GM21723 (cell line): ENCODE results near the gene FBRS.
"Not testable (repeated sequence)": the region's sequence is repeated elsewhere in the genome, so short reads cannot be mapped to it uniquely, and the experiment has no call there.

ENCODE experiments used
- ATAC-seq: cut with Tn5 transposase; IDR thresholded peaks from one replicate; pipeline ENCODE4 v1.9.1; 2021; ENCODE audit warnings: mild to moderate bottlenecking, moderate library complexity; ENCODE audit not compliant: unreplicated experiment

The FBRS gene

DNA sequence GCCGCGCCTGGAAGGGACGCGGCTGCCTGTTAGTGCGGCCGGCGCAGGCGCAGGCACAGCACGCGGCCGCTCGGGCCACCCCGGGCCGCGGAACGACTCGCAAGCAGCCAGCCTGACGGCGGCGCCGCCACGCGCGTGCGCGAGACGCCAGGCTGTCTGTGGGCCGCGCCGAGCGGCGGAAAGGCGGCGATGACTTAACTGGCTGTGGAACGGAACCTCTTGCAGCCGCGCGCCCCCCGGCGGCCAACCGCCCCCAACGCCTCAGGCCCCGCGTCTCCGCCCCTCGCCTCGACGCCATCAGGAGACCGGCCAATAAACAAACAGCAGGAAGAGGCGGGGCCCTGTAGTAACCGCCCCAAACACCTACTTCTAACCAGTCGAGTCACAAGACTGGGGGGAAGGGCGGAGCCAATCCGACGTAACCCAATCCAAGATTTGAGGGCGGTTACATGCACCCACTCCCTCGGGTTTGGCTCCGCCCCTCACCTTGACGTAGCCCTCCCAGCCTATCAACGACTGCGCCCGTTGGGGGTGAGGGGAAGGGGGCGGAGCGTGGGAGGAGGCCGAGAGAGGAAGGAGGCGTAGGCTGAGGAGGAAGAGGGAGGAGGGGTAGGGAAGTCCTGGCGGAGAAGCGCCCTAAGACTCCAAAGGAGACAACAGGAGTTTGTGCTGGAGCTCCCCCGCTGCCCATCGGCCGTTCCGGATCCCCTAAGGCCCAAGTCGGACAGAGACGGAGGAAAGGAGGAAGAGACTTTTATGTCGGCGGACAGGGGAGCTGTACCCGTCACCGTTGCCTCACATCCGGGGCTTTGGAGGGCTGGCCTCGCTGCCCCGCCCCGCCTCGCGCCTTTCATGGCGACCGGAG is at the start of gene FBRS:
Gene FBRS (plus strand): TSS at position 566 of the 865 bp plus-strand sequence. CDS start 1,088 bp downstream, outside the sequence.
- ATAC-seq, result peak; percentile 67

DNA sequence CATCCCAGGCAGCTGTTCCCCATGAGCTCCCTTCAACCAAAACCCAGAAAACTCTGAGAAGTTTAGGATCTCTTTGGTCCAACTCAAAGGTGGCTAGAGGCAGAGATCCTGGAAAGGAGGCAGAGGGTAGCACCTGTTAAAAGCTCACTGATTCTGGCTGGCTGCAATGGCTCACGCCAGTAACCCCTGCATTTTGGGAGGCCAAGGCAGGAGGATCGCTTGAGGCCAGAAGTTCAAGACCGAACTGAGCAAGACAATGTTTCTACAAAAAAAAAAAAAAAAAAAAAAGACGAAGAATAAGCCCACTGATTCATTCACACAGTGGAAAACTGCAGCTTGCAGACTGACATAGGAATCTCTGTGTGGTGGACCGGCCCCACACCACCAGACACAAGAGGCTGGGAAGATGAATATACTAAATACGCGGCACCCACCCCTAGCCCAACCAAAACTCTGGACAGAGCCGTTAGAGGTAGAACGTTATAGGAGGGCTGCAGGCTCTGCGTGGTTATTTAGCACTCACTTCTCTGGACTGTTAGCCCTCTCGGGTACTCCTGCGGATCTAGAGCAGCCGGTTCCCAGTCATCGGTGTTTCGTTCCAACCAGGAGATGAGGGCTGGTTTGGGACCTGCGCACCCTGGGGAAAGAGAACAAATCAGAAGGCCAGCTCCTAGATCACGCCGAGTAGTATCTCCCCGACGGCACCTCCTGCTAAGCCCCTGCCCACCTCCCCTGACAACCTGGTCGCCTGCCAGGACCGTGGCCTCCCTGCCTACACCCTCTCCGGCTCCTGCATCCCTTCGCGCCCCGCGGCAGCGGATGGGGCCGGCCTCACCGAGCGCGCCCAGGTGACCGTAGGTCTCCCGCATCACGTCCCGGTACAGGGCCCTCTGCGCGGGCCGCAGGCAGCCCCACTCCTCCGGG is 49.0 kb upstream of the FBRS start:
- ATAC-seq, result peak; percentile 41

DNA sequence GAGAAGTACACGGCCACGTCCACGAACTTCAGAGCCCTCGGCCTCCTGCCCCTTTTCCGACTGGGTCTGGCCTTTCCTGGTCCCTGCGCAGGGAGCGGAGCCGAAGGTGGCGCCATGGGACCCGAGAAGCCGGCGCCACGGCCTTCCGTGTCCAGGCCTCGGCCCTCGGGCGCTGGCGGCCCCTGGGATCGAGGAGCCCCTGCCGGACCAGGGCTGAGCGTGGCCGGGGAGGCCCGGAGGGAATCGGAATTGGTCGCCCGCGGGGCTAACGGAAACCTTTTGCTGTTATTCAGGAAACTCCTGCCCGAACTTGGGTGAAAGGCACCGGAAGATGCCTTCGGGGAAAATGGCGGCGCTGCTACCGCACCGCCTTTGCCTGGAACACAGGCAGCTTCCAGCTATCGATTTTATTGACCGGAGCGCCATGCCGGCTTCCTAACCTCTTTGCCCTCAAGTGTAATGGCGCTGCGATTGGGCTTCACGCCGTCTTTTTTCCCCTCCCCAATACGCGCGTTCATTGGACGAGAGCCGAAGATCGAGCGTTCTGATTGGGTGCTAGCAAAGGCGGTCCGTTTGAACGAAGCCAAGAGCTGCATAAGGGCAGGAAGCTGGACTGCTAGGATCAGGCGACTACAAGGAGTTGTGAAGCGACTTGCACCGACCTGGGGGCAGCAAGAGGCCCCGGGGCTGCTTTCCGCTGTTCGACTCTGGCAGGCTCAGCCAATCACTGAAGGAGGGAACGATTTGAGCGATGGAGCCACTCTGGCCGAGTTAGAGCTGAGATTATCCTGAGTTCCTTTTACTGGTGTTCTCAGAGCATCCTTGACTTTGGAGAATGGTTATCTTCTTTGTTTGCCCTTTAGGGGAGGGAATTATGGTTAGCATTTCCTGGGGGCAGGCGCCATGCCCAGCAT is 48.0 kb upstream of the FBRS start, which contains the start of gene ZNF689:
Gene ZNF689 (minus strand): TSS at position 464 of the 914 bp plus-strand sequence. CDS start 348 bp downstream, at position 116.
- ATAC-seq, result peak; percentile 84

DNA sequence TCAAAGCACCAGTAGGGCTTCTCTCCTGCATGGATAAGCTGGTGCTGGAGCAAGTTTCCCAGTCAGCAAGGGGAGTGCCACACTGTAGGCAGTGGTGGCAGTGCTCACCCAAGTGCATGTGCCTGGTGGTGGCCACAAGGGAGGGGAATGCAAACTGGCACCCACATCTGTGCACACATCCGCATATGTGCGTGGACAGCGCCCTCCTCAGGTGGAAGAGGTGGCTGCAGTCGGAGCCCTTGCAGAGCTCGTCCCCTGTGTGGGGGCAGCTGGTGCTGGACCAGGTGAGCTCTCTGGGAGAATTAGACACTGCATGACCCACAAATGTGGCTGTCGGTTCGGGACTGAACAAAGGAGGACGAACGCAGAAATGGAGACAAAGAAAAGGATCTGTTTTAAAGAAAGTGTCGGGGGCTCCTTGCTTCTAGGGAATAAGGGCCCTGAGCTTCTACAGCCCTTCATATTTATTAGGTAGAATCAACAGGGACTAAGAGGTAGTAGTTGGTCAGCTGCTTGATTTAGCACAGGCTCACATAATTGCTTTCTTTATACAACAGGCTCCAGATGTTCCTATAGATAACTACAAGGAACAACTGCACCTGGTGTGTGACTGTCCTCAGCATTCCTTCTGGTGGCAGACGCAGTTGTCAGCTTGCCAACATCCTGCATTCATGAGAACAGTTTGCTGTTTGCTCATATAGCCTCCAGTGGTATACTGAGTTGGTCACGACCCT is 42.7 kb upstream of the FBRS start:
- peak; percentile 62 for ATAC-seq

DNA sequence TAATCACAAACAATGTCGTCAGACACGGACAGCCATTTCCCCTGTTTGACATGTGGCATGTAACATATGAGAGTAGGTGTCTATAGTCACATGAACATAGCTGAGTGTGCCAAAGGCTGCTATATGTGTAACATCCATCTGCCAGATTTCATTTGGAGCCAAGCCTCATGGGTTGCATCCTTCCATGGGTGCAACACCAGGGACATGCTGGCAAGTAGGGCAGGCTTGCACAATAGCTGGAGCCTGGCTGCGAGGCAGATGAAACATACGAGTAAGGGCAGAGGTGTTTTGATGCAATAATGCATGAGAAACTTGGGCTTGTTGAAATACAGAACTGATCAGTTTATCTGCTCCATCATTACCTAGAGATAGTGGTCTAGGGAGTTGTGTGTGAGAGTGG is 39.0 kb upstream of the FBRS start:
- ATAC-seq, result no peak

DNA sequence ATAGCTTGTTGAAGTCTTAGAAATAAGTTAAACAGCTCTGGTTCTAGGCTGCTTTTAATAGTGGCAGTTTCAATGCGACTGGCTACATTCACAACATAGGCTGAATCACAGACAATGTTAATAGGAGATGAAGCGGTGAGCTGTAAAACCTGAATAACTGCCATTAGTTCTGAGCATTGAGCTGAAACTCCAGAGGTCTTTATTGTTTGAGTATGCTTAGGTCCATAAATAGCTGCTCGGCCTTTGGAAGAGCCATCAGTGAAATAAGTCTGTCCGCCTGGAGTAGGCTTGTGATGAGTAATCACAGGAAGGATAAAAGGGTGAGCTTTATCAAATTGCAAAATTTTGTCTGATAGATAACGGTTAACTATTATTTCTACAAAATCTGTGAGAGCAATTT is 38.6 kb upstream of the FBRS start:
- no peak for ATAC-seq

DNA sequence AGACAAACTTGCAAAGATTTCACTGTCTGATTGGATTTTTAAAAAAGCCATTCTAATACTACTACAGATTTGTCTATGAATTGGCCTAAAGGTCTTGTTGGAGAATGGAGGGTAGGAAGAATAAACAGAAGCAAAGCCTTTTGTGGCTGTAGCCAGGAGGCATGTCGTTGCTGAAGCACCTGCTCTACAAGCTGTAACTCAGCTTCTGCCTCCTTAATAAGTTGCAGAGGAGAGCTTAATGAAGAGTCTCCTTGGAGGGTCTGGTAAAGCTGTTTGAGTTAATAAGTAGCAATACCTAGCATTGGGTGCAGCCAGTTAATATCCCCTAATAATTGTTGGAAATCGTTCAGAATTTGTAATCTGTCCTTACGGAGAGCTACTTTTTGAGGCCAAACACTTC is 38.1 kb upstream of the FBRS start:
- ATAC-seq, result no peak

DNA sequence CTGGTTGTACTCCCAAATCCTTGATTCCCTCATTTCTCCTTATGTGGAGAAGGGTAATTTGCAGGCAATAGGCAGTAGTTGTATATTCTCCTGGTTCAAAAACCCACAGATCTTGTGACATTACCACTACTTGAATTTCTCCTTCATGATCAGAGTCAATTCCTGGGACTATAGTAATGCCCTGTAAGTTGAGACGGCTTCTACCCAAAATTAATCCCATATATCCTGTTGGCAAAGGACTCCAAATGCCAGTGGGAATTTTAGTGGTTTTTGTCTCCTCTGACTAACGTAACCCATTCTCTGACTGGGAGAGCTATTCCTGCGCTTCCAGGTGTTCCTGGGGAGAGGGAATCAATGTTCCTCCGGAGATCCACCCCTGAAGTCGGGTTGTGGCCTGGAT is 36.5 kb upstream of the FBRS start:
- no peak for ATAC-seq

DNA sequence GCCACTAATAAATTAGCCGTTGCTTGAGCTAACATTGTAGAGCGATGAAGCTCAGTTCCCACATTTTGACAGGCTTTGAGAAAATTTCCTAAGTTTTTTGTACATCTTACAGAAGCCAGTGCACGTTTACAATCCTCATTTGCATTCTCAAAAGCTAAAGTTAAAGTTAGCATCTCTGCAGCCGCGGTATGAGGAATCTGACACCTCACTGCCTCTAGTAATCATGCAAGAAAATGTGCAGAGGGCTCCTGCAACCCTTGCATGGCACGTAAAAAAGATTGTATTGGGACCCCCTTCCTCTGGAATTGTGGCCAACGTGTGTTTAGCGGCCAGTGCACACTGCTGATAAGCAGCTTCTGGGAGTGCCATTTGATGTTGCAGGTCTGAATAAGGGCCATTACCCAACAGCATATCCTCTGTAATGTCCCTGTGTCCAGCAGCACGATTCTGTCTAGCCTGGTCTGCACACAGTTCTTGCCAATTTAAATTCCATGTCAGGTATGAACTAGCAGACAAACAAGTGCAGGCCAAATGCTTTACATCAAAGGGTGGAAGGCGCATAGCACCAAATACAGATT is 35.7 kb upstream of the FBRS start:
- ATAC-seq, result no peak

DNA sequence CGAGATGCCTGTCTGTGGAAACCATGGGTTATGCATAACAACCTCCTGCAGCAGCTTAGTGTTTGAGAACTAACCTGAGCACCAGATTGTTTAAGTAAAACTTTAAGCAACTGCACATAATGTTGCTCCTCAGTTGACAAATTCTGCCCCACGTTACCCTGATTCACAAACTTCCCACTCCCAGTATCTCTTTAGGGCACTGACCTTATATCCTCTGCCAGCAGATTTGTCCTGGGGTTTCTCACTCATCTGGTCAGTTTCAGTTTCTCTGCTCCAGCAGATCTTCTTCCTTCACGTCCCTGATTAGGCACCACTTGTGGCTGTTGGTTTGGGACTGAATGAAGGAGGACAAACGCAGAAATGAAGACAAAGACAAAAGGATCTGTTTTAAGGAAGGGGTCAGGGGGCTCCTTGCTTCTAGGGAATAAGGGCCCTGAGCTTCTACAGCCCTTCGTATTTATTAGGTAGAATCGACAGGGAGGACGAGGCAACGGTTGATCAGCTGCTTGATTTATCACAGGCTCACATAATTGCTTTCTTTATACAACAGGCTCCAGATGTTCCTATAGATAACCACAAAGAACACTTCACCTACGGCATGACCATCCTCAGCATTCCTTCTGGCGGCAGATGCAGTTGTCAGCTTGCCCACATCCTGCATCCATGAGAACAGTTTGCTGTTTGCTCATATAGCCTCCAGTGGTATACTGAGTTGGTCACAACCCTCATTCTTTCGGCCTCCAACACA is 34.5 kb upstream of the FBRS start:
- ATAC-seq, result no peak

DNA sequence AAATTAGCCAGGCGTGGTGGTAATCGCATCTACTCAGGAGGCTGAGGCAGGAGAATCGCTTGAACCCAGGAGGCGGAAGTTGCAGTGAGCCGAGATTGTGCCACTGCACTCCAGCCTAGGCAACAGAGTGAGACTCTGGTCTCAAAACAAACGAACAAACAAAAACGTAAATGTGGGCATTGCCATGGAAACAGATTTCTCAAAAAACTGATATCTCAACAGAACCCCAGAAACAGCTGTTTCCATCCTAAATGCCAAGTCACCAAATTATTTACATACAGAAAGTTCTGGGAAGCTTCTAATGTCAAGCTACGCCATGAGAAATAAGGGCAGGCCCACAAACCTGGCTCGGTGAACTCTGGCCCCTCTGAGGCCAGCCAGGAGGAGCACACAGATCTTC is 32.0 kb upstream of the FBRS start:
- ATAC-seq, result no peak

DNA sequence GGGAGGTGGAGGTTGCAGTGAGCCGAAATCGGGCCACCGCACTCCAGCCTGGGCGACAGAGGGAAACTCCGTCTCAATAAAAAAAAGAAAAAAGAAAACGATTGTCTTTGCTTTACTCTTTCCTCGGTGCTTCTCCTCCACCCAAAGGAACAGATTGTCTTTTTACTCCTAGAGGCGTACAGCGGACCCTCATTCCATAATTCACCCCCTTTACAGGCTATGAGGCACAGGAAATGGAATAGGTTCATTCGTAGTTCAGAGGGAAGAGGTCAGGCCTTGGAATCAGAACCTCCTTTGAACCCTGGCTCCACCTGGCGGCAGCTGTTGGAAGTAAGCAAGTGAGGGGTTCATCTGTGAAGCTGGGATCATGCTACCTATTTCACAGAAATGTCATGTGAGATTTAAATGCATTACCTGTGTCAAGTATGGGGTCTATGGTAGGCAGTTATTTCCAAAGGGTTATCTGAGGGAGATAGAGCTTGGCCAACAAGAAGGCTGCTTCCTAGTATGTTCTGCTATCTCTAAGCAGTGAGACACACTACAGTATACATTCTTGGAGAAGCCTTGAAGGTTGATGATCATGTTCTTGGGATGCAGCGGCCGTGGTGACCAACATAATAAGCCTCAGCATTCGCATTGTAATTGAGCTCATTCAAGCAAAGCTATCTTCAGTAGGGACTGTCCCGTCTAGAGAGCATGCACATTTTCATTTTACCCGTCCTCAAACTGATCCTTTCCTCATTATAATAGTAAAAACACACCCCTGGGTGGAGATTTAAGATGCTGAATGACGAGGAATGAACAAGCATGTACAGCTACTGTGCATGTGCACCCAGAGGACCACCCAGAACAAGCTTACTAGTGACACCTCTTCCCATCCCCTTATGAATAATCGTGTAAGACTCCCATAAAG is 29.3 kb upstream of the FBRS start:
- ATAC-seq, result no peak

DNA sequence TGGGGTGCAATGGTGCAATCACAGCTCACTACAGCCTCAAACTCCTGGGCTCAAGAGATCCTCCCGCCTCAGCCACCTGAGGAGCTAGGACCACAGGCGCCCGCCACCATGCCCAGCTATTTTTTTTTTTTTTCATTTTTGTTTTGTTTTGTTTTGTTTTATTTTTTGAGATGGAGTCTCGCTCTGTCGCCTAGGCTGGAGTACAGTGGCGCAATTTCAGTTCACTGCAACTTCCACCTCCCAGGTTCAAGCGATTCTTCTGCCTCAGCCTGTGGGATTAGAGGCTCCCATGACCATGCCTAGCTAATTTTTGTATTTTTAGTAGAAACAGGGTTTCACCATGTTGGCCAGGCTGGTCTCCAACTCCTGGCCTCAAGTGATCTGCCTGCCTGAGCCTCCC is 25.8 kb upstream of the FBRS start:
- not testable (repeated sequence) for ATAC-seq

DNA sequence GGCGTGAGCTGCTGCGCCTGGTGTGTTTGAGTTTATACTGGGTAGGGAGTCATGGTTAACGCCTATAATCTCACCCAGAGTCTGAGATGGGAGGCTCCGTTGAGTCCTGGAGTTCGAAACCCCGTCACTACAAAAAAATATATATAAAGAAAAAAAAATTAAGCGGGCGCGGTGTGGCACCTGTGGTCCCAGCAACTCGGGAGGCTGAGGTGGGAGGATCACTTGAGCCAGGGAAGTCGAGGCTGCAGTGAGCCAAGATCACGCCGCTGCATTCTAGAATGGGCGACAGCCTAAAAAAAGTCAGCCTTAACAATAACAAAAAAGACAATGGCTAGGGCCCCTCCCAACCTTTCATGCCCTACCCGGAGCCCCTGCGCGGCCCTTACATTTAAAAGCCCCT is 24.7 kb upstream of the FBRS start:
- ATAC-seq, result no peak

DNA sequence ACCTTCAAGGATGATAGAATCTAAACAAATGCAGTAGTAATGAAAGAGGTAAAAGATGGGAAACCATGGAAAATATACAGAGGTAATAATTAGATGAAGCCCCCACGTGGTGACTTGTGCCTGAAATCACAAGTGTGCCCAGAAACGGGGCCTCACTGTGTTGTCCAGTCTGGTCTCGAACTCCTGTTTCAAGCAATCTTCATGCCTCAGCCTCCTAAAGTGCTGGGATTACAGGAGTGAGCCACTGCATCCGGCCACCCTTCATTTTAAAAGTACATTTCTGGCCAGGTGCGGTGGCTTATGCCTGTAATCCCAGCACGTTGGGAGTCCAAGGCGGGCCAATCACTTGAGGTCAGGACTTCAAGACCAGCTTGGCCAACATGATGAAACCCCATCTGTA is 21.6 kb upstream of the FBRS start:
- no peak for ATAC-seq

DNA sequence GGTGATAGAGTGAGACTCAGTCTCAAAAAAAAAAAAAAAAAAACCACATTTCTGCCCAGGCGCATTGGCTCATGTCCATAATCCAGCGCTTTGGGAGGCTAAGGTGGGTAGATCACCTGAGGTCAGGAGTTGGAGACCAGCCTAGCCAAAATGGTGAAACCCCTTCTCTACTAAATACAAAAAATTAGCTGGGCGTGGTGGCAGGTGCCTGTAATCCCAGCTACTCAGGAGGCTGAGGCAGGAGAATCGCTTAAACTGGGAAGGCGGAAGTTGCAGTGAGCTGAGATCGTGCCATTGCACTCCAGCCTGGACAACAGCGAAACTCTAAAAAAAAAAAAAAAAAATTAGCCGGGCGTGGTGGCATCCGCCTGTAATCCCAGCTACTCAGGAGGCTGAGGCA is 21.1 kb upstream of the FBRS start:
- not testable (repeated sequence) for ATAC-seq

DNA sequence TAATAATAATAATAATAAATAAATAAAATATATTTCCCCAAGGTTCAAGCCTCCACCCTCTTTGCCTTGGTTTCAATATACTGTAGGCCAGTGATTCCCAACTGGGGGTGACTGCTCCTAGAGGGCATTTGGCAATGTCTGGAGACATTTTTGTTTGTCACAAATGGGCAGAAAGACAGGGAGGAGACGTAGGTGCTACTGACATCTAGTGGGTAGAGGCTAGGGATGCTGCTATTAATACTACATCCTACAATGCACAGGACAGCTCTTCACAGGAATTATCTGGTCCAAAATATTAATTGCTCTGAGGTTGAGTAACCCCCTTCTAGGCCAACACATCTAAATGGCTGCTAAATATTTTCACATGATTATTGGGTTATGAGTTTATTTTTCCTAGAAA is 20.3 kb upstream of the FBRS start:
- ATAC-seq, result no peak
